Mesenteric fat pad (tissue), 1 donor: ENCODE data around the gene CHST10. TPM values are rescaled to one million over a fixed set of nuclear protein-coding genes. Genes with fewer than 3 reads are reported as not detected.
A peak's percentile ranks its signal among the peaks of the same experiment; 100 is the strongest.

Experiments
- DNase-seq: peaks from one replicate; pipeline ENCODE4 v3.0.0-alpha.2; 2020; ENCODE audit warnings: low spot score
- total RNA-seq: library from RNA; stranded (reverse); fragmentation: NEBNext Ultra II Directional; extraction: Animal tissue kit (Norgen Biotek cat#: 25700); gene quantifications from one replicate; pipeline ENCODE4 v1.2.1, GENCODE V29; 2021
- donor health status: DM: yes; HTN: yes; CAD: no.

Gene CHST10
- total RNA-seq, 1 donor from 2014 or later: 4.1 TPM

DNA sequence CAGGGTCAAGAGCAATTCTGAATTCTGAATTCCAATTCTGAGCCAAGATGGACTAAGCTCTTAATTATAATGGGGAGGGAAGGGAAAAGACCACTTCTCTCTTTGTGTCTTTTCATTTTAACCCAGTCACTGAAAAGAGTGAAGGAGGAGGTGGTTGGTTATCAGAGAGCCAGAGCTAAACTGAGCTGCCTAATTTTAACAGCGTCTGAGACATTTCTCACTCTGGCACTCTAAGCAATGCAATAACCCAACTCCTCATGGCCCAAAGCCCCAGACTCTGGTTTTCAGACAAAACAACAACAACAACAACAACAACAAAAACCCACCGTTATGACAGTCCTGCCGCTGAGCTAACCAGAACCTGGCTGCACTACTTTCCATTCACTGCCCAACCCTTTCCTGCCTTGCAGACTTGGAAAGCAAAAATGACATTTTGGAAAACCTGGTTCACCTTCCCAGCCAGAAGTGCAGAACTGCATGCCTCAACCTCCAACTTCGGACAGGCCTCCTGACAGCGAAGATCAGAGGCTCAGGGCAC is 1.0 kb downstream of the CHST10 start:
- no peak for DNase-seq

DNA sequence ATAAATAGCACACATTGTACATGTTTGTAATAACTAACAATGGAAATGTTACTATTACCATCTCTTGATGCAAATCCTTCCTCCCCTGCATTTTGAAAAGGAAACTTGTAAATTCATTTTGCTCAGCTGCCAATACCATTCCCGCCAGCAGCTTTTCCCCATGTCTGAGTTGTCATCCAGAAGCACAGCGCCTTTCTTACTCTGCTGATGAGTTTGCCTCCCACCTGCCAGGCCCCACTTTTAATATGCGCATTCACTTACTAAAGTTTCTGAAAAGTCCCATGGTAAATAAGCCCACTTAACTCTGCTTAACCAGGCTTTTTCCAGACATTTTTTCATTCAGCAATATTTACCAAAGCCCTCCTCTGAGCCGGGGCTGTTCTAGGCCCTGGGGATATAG is 3.9 kb downstream of the CHST10 start:
- no peak for DNase-seq

DNA sequence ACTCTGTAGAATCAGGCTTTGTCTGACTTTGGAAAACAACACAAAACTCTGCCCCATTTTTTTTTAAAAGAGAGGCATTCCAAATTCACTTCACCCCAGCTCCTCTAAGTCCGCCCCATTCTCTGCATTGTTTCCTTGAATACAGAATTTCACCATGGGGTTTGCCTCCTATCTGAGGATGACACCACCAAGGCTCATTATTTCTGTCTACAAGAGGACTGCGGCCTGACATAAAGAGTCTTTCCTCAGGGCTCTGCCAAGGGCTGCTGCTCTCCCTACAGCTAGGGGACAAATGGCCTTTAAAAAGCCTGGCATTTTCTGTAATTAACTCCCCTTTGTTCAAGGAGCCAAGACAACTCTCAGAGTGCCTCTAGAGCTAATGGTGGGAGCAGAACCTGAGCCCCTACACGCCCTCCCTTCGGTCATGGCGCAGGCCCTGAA is 4.6 kb downstream of the CHST10 start:
- DNase-seq: no peak

DNA sequence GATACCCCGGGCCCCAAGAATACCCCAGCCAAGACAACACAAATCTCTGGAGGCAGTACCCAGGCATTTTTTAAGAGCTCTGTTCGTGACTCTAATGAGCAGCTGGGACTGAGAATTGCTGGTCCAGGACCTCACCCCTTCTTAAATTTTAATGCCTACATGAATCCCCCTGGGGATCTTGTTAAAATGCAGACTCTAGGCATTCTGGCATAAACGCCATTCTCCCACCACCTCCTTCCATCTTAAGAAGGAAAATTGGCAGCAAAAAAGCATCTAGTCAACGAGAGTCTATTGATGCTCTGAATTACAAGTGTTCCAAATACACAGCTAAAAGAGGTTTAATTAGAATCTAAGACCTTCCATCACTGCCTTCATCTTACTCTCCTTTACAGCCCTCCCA is 5.0 kb downstream of the CHST10 start:
- no peak for DNase-seq

DNA sequence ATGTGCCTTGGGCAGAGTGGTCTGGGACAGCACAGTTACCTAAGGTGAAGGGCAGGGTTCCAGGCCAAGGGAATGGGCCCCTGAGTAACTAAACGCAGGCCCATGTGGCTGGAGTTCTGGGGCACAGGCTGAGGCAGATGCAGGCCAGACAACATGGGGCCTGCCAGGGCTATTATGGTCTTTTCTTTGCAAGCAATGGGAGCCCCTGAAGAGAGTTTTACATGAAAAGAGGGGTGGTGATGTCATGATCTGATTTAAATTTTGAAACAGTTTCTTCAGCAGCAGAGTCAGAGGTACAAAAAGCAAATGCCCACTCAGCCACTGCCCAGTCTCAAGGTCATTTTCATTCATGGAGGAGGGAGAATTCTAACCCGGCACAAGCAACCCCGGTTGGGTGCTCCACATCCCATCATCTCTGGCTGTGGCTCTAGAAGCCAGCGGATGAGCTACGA is 5.6 kb downstream of the CHST10 start:
- DNase-seq: peak; percentile 62

DNA sequence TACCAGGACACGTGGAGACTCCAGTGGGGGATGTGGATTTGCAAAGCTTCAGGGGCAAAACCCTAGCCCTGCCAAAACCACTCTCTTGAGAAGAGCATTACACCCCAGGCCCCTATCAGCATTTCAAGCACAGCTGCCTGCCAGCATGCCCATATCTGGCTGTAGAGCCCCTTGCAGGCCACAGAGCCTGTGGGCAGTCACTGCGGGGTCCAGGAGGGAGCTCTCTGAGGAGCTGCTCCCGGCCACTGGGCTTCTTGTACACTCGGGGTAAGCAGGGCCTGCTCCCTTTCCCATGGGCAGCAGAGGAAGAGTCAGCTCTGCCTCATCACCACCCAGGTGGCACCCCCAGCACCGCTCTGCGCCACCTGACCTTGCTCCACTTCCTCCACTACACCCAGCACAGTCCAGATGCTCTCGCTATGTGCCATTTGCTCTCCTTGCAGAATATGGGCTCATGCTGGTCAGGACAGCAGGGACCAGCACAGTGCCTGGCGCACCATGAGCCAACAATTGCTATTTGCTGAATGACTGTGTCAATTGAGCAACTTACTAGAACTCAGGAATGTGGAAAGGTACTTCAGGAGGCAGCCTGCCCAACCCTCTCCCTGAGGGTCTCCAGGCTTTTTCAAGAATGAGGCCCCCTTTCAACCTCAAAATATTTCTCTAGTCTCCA is 7.4 kb downstream of the CHST10 start:
- DNase-seq: peak; percentile 79

DNA sequence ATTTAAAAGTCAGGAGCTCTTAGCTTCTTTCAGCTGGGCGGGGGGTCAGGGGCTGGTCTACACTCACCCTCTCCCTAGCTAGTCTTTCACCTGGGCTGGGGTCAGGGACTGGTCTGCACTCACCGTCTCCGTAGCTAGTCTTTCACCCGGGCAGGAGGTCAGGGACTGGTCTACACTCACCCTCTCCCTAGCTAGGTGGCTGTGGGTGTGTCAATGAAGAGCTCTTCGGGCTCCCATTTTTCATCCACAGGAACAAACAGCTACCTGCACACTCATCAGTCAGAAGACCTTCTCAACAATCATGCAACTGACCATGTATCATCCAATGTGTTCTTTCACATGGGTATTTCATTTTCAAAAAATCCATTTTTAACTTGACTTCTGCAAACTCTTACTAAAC is 8.0 kb downstream of the CHST10 start:
- no peak for DNase-seq

DNA sequence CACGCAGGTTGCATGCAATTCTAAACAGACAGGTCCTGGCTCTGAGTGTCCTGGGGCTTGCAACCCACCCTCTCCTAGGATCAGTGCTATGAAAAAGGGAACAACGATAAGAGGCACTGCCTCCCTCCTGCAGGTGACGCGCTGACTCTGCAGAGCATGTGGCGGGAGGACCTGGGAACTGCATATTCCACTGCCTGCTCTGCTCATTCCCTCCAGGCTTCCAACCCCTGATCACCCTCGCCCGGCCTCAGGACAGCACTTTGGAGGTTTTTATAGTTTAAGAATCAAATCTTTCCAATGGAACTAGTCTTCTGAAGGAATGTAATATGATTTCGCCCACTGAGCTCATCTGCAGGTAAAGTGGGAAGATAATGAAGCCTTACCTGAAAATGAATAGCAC is 8.5 kb downstream of the CHST10 start:
- no peak for DNase-seq

DNA sequence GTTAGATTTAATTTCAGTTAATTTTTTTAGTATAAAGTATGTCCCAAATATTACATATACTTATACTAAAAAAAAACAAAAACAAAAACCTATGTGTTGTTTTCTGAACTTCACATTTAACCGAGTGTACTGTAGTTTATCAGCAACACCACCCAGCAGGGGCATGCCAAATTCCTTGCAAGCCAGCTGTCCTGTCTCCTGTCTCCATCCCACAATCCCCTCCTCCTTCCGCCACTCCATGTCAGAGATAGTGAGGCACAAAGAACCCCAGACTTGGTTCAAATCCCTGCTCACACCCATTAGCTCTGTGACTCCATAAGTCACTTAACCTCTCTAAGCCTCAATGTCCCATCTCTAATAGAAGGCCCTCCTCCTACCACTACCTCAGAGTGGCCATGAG is 9.4 kb downstream of the CHST10 start:
- DNase-seq: no peak

DNA sequence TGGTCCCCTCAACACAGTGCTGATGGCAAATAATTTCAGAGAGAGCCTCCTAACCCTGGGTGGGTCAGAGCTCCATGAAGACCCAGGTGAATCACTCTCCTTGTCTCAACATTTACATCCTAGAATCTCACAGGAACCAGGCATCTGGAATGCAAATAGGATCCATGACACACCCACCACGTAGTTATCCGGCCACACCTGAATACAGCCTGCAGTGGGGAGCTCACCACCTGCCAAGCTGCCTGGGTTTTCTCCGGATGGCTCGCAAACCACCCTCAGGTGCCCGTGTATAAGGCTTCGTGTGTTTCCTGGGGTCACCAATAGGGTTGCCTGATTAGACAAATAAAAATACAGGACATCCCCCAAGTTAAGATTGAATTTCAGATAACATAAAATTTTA is 9.9 kb downstream of the CHST10 start:
- DNase-seq: peak; percentile 71

DNA sequence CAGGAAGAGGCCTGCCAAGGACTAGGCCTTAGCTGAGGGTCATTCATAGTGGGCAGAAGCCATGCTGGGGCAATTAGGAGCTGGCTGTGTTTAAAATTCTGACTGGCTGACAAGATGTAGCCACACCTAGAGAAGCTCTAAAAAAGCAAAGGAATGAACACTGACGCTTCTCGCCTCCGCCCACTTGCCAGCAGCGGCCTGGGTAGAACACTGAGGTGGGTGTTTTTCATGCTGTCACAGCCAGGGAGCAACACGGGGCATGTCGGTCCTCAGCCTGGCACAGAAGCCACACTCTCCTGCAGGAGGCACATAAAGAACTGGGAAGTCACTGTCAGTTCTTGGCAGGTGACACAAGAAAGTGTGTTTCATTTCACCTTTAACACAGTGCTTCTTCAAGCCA is 10.4 kb downstream of the CHST10 start:
- DNase-seq: no peak

DNA sequence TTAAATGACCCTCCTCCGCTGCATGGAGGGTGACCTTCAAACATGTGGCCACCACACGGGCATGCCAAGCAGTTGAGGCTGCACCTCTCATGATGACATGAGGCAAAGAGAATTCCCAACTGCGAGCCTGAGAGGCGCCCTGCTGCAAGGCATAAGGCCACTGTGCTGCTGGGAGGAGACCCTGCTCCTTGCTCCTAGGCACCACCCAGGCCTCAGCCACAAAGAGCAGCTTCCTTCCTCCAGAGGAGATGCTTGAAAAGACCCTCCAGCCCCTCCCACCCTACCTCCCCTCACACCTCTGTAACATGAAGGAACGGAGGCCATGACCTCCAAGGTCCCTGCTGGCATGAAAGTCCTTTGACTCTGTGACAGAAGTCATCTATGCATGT is 11.4 kb downstream of the CHST10 start:
- peak; percentile 67 for DNase-seq

DNA sequence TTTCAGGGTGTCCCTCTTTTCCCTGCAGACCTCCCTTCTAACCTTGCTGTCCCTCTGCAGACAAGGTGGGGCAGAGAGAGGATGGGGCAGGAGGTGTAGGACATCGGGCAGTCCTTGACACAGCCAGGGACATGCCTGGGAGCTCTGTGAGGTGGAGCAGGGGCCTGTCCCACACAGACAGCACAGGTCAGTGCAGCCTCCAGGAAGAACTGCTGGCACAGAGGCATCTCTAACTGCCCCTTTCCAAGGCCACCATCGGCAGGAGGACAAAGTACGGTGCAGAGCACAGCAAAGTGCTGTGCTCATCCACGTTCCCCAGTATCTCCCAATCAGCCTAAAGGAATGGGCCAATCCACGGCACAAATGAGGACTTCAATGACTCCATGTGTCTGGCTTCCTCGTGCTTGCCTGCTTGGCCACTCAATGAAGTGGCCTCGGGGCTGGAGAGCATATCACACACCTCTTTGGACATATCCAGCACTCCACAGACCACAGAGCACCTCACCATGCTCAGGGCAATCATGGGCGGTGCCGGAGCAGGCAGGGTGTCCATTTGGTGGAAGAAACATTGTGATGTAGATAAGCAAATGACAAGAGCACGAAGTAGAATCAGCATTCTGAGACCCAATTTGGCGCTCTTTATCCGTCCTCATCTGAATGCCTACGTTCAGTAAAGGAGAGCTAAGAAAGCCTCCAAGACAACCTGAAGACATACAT is 11.9 kb downstream of the CHST10 start:
- DNase-seq: peak; percentile 85

DNA sequence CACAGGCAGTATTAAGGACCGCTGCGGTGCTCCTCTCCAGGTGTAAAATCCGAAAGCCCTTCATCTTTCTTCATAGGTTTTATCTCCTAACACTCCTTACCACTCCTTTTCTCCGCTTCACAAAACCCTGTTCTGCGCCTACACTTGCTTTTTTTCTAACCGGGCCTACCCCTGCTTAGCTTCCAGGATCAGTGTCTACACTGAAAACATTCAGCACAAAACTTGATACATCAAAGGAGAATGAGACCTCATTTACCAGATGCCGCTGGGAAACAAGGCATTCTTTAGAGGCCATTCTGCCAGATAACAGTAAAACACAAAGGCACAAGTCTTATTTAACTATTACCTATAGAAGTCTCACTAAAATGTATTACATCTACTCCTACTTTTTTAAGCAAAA is 13.1 kb downstream of the CHST10 start:
- DNase-seq: no peak

DNA sequence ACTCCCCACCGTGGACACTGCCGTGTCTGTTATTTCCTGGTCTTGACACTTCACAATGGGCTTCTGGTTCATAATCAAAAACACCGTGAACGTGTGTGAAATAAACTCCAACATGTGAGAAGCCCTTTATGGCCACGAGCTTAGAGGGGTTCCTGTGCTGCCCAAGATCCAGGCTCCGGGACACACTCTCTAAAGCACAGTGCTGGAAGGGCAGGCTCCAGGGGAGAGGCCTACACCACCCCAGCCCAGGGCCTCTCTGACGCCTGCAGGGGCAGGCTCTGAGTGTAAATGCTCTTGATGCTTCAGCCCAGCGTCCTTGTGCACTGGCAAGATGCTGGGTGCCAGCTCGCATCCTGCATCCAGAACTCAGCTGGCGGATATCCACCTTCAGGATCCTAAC is 13.7 kb downstream of the CHST10 start:
- DNase-seq: peak; percentile 75

DNA sequence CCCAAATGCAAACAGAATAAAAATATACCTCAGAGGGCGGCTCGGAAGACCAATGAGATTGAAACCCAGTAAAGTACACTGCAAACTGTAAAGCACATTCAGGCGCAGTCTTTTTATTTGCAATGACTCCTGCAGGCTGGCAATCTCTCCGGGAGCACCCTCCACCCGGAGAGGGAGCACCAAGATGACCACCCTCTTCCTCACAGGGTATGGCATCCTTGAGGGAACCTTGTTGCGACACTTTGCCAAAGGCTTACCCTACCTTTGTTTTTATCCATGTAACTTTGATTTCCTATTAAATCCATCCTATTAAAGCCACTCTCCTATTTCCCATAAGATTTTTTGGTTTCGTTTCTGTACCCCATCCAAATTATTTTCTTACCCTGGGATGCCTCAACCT is 16.2 kb downstream of the CHST10 start:
- no peak for DNase-seq

DNA sequence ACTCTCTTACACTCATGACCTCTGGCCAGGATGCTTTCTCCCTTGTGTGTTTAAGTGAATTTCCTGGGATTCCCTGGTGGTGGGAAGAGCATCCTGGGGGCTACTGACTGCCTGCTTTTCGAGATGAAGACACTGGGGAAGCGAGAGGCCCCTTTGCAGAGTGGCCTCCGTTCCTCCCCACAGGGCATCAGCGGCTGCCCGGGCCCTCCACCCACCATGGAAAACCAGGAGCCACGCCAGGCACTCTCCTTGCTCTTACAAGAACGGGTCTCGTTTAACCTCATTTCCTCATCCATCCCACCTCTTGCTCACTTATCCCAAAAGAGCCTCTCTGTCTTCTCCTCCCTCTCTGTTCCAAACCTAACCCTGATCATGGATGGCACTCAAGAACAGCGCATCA is 17.8 kb downstream of the CHST10 start:
- DNase-seq: peak; percentile 62

DNA sequence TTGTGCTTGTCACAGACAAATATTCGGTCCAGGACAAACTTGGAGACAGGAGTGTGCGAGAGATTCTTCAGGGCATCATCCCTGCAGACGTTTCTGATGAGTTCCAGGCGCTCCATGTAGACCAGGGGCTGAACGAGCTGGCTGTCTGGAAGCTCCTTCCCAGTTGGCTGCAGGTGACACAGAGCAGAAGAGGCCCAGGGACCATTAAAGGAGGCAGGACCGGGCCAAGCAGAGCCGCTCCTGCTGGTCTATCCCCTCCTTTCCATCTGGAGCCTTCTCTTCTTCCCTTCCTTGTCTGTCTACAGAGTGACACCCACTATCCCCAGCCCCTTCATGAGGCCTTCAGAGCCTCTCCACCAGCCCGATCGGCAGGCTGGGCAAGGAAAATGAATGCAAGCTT is 19.5 kb downstream of the CHST10 start:
- DNase-seq: peak; percentile 47

DNA sequence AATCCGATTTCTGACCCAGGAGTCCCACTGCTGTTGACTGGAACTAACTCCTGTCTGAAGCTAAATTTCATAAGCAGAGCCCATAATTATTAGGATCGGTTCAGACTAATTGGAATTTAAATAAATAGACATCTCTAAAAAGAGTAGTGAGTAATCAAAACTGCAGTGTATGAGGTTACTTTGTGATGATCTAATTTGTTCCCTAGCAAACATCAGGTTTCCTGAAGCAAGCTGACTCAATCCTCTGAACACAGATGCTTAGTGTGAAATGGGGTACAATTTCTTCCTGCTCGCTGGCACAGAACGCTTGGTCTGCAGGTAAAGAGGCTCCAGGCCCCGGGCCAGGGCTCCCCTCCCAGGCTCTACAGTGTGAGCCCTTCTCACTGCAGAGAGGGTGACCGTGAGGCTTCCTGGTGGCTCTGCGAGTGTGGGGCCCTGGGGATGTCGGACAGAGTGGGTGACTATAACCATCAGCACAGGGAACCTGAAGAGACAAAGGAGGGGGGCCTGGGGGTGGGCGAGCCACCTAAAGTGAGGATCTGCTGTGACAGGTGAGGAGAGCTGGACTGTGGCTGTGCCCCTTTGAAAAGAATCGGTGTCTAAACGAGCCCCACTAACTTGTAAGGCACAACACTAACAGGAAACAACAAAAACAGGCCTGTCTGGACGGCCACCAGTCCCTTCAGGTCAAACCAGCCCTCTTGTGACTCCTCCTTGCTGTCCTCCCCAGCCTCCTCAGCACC is 20.2 kb downstream of the CHST10 start:
- no peak for DNase-seq

DNA sequence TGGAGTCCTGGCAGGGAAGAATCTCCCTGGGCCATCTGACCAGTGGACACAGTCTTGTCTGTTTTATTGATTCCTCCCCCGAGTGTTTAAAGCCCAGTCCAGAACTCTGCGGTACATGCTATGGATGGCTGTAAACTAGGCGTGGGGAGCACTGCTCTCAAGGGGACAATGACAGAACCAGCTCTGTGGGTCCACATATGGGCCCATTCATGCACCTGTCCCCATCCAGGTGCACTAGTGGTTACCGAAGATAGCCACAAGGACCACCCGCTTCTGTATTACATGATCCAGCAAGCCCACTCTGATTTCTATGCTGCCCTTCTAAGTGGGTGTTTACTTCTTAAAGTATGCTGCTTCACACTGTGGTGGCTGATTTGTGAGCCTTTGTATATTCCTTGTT is 21.0 kb downstream of the CHST10 start:
- DNase-seq: no peak

DNA sequence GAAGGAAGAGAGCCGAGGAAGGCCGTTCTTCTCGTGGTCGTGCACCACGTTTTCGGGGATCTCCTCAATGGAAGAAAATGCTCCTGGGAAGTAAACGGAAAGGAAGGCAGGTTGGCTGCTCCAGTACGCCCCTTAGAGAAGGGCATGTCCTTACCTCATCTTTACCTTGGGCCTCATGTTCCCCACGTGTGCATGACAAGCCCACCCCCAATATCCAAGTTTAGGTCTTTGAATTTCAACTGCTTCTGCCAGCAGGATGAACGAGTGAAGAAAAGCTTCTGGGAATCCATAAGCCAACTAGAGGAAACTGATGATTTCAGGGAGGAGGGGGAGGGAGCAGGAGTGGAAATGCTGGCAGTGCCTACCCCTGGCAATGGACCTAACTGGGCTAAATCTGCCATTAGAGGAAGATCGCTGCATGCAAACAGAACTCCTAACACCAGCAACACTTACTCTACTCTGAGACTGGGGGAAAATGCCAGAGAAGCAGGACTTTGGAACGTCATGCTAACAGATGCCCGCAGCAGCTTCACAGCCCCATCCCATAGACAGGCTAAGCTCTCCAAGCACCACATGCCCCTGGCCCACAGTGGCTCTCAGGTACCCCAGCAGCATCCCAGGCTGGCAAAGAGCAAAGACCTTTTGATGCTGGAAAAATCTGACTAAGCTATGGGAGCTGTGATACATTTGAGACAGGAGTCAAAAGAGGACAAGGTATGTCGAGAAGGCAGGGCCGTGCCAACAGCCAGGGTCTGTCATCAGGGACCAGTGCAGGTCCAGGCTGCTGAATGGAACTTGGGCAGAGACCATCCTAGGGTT is 21.7 kb downstream of the CHST10 start:
- DNase-seq: no peak
